AG09309 (cell line): ENCODE data around the gene PHEX.

Source experiments
- DNase-seq: peaks from one replicate; pipeline ENCODE4 v3.0.0-alpha.2; 2010; ENCODE audit warnings: low read depth
- H3K4me3 ChIP-seq: 2 replicates; pipeline ENCODE4 v1.5.1; 2011; ENCODE audit warnings: mild to moderate bottlenecking, low read depth, low read length, moderate library complexity; ENCODE audit not compliant: control insufficient read depth
- CTCF ChIP-seq: IDR thresholded peaks from 2 replicates; pipeline ENCODE4 v1.5.1; 2011; ENCODE audit warnings: mild to moderate bottlenecking, low read depth, low read length, inconsistent platforms; ENCODE audit not compliant: insufficient read depth, control insufficient read depth; ENCODE audit errors: missing control alignments

Gene PHEX

DNA sequence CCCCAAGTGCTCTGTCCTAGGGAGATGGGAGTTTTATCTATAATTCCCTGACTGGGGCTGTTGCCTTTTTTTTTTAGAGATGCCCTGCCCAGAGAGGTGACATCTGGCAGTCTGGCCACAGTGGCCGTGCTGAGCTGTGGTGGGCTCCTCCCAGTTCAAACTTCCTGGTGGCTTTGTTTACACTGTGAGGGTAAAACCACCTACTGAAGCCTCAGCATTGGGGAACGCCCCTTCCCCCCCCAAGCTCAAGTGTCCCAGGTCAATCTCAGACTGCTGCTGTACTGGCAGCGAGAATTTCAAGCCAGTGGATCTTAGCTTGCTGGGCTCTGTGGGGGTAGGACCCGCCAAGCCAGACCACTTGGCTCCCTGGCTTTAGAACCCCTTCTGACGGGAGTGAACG is 202.3 kb downstream of the PHEX start:
- DNase-seq = no peak
- no peak for TF ChIP-seq CTCF
- H3K4me3 ChIP-seq = no peak overlapping the region

DNA sequence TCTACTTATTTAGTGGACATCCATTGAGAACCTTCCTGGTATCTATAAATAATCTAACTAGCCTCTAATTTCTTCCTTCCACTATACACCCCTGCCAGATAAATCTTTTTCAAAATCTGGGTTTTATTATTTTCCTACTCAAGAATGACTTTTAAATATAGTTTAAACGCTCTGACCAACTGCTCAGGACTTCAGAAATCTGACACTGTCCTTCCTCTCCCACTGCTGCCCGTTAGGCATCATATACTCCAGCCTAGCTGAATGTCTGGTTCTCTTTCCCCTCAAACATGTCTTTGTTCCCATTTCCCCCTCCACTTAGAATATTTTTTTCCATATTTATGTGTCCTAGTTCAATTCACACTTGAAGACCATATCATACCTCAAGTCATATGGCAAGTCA is 205.4 kb downstream of the PHEX start:
- no peak overlapping the region for H3K4me3 ChIP-seq
- no peak for DNase-seq
- TF ChIP-seq CTCF = no peak

DNA sequence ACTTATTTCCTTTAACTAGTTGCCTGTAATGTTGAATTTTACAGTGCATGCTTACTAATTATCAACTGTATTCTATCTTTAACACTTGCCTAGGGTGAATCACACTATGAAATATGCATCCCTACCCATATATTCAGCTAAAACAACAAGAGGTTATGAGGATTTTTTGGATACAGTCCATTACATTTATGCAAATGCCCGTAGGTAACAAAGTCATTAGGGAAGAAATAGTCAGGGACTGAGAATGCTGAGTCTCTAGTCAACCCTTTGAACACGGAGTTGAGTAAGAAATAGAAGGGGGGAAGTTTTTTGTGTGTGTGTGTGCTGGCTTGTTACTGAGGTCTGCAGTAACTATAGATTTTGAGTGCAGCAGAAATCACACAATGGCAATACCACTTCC is 214.5 kb downstream of the PHEX start:
- DNase-seq = peak; percentile 10
- no peak for TF ChIP-seq CTCF
- no peak overlapping the region for H3K4me3 ChIP-seq

GRCh38 chrX:22247169-22247568 is 215.0 kb downstream of the PHEX start:
- no peak for TF ChIP-seq CTCF
- H3K4me3 ChIP-seq = no peak overlapping the region
- DNase-seq = no peak

GRCh38 chrX:22248401-22248800 is 216.3 kb downstream of the PHEX start:
- no peak for TF ChIP-seq CTCF
- DNase-seq = no peak

GRCh38 chrX:22249371-22249770 is 217.2 kb downstream of the PHEX start:
- no peak overlapping the region for H3K4me3 ChIP-seq
- DNase-seq = no peak
- no peak for TF ChIP-seq CTCF

More at GRCh38 chrX:22248401-22248800, 216.3 kb downstream of the PHEX start:
- H3K4me3 ChIP-seq = no peak overlapping the region

DNA sequence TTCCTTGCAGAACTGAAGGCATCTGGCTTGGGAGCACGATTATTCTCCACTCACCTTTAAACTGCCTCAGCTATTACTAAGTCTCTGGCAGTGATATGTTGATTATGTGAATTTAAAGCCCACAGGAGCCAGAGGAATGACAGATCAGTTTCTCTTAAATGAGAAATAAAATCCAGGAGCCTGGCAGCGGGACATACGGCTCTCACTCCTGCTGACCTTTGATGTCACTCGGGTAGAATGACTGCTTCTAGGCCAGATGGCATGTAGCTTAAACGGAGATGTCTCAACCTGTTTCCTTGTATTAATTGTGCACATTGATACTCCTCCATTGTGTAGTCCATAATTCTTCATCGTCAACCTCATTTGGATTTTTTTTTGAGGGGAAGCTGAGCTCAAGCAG is 236.6 kb downstream of the PHEX start:
- DNase-seq = no peak
- H3K4me3 ChIP-seq = no peak overlapping the region
- TF ChIP-seq CTCF = no peak
